SJSA1 (cell line): ENCODE measurements around the gene COL23A1. TPM values are rescaled to one million over a fixed set of nuclear protein-coding genes. Genes with fewer than 3 reads are reported as not detected.
"Not testable (repeated sequence)": the region's sequence is repeated elsewhere in the genome, so short reads cannot be mapped to it uniquely, and the experiment has no call there.

ENCODE experiments used
- DNase-seq, 2 experiments: peaks; one replicate each; pipeline ENCODE4 v3.0.0-alpha.2; 2015 to 2020; ENCODE audit warnings: low spot score in 2 of 2, low read depth in 1 of 2
- H3K27ac ChIP-seq: fragments of 250-450 bp; sonication (Bioruptor Pico); 2 replicates; pipeline ENCODE4 v1.5.1; 2020; ENCODE audit warnings: mild to moderate bottlenecking, moderate library complexity
- H3K27me3 ChIP-seq: fragments of 250-450 bp; sonication (Bioruptor Pico); replicated peaks from 2 replicates; pipeline ENCODE4 v1.5.1; 2020; ENCODE audit warnings: mild to moderate bottlenecking, moderate library complexity
- H3K36me3 ChIP-seq: fragments of 250-450 bp; sonication (Bioruptor Pico); 2 replicates; pipeline ENCODE4 v1.5.1; 2020; ENCODE audit warnings: mild to moderate bottlenecking
- H3K4me1 ChIP-seq: fragments of 250-450 bp; sonication (Bioruptor Pico); replicated peaks from 2 replicates; pipeline ENCODE4 v1.6.1; 2021; ENCODE audit warnings: mild to moderate bottlenecking
- H3K4me3 ChIP-seq: fragments of 250-450 bp; sonication (Bioruptor Pico); 2 replicates; pipeline ENCODE4 v1.5.1; 2020; ENCODE audit warnings: mild to moderate bottlenecking
- H3K9me3 ChIP-seq: fragments of 250-450 bp; sonication (Bioruptor Pico); replicated peaks from 2 replicates; pipeline ENCODE4 v1.5.1; 2020; ENCODE audit warnings: mild to moderate bottlenecking
- total RNA-seq: library from RNA; depleted of rRNA; stranded (reverse); fragments of >200 nt; shearing (Covaris generic); gene quantifications from 2 replicates; pipeline ENCODE4 v1.2.3, GENCODE V29; 2014

COL23A1 gene
- total RNA-seq, 1 experiment from 2014 or later, result not detected

DNA sequence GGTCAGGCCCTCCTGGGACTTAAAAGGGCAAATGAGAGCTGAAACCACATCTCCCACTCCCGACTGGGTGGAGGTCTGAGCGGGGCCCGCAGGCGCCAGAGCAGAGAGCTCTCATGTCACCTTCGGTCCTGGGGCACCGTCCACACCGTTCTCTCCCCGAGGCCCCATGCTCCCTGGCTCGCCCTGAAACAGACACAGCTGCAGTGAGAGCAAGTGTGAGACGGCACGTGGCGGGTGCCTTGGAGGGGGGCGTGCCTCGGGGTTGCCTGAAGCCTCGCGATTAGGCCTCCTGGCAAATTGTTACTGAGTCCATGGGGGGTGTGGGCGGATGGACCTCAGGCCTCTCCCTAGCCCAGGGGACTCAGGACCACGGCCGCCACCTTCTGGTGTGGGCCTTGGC lies 333.4 kb downstream of the COL23A1 start:
- DNase-seq, result no peak
- Histone ChIP-seq H3K4me1 (no peaks in the 10 kb centered on the region), H3K9me3 (peaks cover 14% of the 10 kb centered on the region; the same call in 1 of the 2 replicates), H3K27me3 (no peaks in the 10 kb centered on the region), H3K27ac (no peak overlapping the region), H3K4me3 (no peak overlapping the region), H3K36me3 (no peaks in the 10 kb centered on the region)

- not testable (repeated sequence) for H3K36me3 ChIP-seq, H3K4me1 ChIP-seq, DNase-seq, H3K27ac ChIP-seq, H3K4me3 ChIP-seq, H3K27me3 ChIP-seq
- H3K9me3 ChIP-seq, result peaks cover 12% of the 10 kb centered on the region; the same call in 1 of the 2 replicates
Observed at GRCh38 chr5:178253632-178254031, 336.6 kb downstream of the COL23A1 start.

GRCh38 chr5:178252258-178252657 lies 337.9 kb downstream of the COL23A1 start:
- no peak for DNase-seq
- H3K9me3 ChIP-seq, result peaks cover 7% of the 10 kb centered on the region; the same call in 1 of the 2 replicates
- H3K4me1 ChIP-seq, result no peaks in the 10 kb centered on the region
- no peaks in the 10 kb centered on the region for H3K27me3 ChIP-seq
- no peaks in the 10 kb centered on the region for H3K36me3 ChIP-seq
- no peak overlapping the region for H3K27ac ChIP-seq
- H3K4me3 ChIP-seq, result no peak overlapping the region

GRCh38 chr5:178250263-178250662 lies 339.9 kb downstream of the COL23A1 start:
- Histone ChIP-seq H3K27me3 (no peaks in the 10 kb centered on the region), H3K9me3 (no peaks in the 10 kb centered on the region; the same call in 1 of the 2 replicates), H3K4me1 (no peaks in the 10 kb centered on the region), H3K27ac (no peak overlapping the region), H3K4me3 (no peak overlapping the region), H3K36me3 (no peaks in the 10 kb centered on the region)
- no peak for DNase-seq

GRCh38 chr5:178249191-178249989 lies 340.8 kb downstream of the COL23A1 start:
- Histone ChIP-seq H3K9me3 (no peaks in the 10 kb centered on the region; the same call in 1 of the 2 replicates), H3K27ac (no peak overlapping the region), H3K27me3 (no peaks in the 10 kb centered on the region), H3K4me1 (no peaks in the 10 kb centered on the region), H3K4me3 (no peak overlapping the region), H3K36me3 (no peaks in the 10 kb centered on the region)
- no peak for DNase-seq

- Histone ChIP-seq H3K4me1 (no peaks in the 10 kb centered on the region), H3K27ac (no peak overlapping the region), H3K36me3 (no peaks in the 10 kb centered on the region), H3K4me3 (no peak overlapping the region), H3K27me3 (no peaks in the 10 kb centered on the region), H3K9me3 (no peaks in the 10 kb centered on the region; the same call in 1 of the 2 replicates)
- DNase-seq, result no peak
Observed at GRCh38 chr5:178248750-178249149, 341.4 kb downstream of the COL23A1 start.

DNA sequence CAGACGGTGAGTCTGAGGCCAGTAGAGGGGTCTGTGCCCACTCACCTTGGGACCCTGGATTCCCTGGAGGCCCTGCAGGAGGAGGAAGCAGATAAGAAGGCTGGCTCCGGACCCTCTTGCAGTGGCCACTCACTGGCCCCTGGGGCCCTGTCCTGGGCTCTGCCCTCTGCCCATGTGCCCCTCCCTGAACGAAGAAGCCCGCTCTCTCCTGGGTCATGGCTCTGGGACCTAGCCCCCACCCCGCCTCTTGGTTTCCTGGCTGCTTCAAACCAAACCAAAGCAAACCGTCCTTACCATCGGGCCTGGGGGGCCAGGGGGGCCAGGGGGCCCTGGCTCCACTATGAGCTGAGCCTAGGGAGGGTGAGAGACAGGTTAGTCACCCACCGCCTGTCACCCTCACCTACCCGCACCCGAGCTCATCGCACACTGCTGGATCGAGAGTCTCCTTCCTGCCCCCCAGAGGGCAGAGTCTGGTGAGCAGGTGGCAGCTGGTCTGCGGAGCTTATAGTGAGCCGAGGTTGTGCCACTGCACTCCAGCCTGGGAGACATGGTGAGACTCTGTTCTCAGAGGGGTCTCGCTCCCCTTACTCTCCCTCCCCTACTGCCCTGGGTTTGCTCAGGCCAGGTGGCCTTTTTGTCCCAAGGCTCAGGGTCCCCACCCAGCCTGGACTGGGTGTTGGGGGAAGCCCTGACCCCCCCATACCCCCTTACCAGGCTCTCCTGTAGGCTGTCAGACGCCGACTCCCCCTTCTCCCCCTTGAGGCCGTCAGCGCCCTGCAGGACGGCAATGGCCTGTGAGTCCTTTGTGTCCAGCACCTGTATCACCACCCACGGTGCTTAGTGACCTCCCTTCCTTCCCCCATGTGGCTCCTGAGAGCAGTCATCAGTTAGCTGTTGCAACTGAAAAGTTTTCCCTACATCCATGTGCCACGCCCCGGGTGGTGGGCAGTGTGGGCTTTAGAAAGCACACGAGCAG lies 342.4 kb downstream of the COL23A1 start:
- no peak overlapping the region for H3K27ac ChIP-seq

GRCh38 chr5:178246624-178247279 lies 343.4 kb downstream of the COL23A1 start:
- DNase-seq, result no peak

More for the DNA sequence above, 342.4 kb downstream of the COL23A1 start:
- H3K9me3 ChIP-seq, result peaks cover 4% of the 10 kb centered on the region; the same call in 1 of the 2 replicates
- H3K36me3 ChIP-seq, result no peaks in the 10 kb centered on the region
- H3K4me3 ChIP-seq, result no peak overlapping the region
- H3K27me3 ChIP-seq, result no peaks in the 10 kb centered on the region
- H3K4me1 ChIP-seq, result no peaks in the 10 kb centered on the region
- DNase-seq, result no peak

DNA sequence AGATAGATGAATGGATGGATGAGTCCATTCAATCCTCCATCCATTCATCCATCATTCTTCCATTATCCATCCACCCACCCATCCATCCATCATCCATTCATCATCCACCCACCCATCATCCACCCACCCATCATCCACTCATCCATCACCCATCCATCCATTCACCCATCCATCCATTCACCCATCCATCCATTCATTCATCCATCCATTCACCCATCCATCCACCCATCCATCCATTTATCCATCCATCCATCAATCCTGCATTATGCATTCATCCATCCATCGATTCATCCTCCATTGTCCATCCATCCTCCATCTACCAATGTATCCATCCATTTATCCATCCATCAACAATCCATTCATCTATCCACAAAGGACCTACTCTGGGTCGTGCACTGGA lies 344.8 kb downstream of the COL23A1 start:
- no peak overlapping the region for H3K27ac ChIP-seq
- H3K4me3 ChIP-seq, result no peak overlapping the region
- no peaks in the 10 kb centered on the region for H3K36me3 ChIP-seq
- H3K4me1 ChIP-seq, result no peaks in the 10 kb centered on the region
- H3K27me3 ChIP-seq, result no peaks in the 10 kb centered on the region
- peaks cover 9% of the 10 kb centered on the region for H3K9me3 ChIP-seq
- no peak for DNase-seq

More at GRCh38 chr5:178246624-178247279, 343.4 kb downstream of the COL23A1 start:
- Histone ChIP-seq H3K4me3 (no peak overlapping the region), H3K27me3 (no peaks in the 10 kb centered on the region), H3K4me1 (no peaks in the 10 kb centered on the region), H3K36me3 (no peaks in the 10 kb centered on the region), H3K27ac (no peak overlapping the region), H3K9me3 (peaks cover 5% of the 10 kb centered on the region; the same call in 1 of the 2 replicates)

GRCh38 chr5:178244576-178244975 lies 345.6 kb downstream of the COL23A1 start:
- DNase-seq, result no peak
- no peaks in the 10 kb centered on the region for H3K4me1 ChIP-seq

GRCh38 chr5:178242416-178242815 lies 347.8 kb downstream of the COL23A1 start:
- Histone ChIP-seq H3K9me3 (peaks cover 9% of the 10 kb centered on the region), H3K4me3 (no peak overlapping the region), H3K4me1 (no peaks in the 10 kb centered on the region), H3K27ac (no peak overlapping the region), H3K27me3 (no peaks in the 10 kb centered on the region), H3K36me3 (no peaks in the 10 kb centered on the region)
- DNase-seq, result no peak

More at GRCh38 chr5:178244576-178244975, 345.6 kb downstream of the COL23A1 start:
- no peak overlapping the region for H3K27ac ChIP-seq
- H3K9me3 ChIP-seq, result peaks cover 9% of the 10 kb centered on the region
- H3K36me3 ChIP-seq, result no peaks in the 10 kb centered on the region
- no peak overlapping the region for H3K4me3 ChIP-seq
- no peaks in the 10 kb centered on the region for H3K27me3 ChIP-seq

- no peak overlapping the region for H3K4me3 ChIP-seq
- peaks cover 9% of the 10 kb centered on the region for H3K9me3 ChIP-seq
- DNase-seq, result no peak
- H3K4me1 ChIP-seq, result no peaks in the 10 kb centered on the region
- no peaks in the 10 kb centered on the region for H3K27me3 ChIP-seq
- H3K36me3 ChIP-seq, result no peaks in the 10 kb centered on the region
- H3K27ac ChIP-seq, result no peak overlapping the region
Observed at GRCh38 chr5:178241688-178242231, 348.4 kb downstream of the COL23A1 start.

DNA sequence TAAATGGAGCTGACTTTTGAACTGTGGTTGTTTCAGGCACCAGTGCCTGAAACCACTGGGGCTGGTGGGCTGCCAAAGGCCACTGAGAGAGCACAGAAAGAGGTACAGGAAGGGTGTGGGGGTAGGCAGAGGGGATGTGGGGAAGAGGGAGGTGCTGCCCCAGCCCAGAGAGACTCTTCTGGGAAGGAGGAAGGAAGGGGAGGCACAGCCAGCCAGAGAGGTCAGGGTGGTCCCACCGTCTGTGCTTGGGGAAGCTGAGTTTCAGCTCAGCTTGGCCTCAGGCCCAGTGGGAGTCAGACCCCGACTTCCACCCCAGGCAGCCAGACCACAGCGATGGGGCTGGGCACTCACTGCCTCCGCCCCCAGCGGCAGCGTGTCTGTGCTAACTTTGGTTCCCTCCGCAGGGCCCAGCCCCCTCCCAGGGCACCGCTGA lies 348.9 kb downstream of the COL23A1 start:
- no peak overlapping the region for H3K4me3 ChIP-seq
- peaks cover 9% of the 10 kb centered on the region for H3K9me3 ChIP-seq
- no peaks in the 10 kb centered on the region for H3K27me3 ChIP-seq
- H3K27ac ChIP-seq, result no peak overlapping the region
- no peaks in the 10 kb centered on the region for H3K36me3 ChIP-seq
- no peak for DNase-seq
- no peaks in the 10 kb centered on the region for H3K4me1 ChIP-seq
